NCI-H526 (cell line): ENCODE data around the gene NHSL2.
"Not testable (repeated sequence)": the region's sequence is repeated elsewhere in the genome, so short reads cannot be mapped to it uniquely, and the experiment has no call there.

Experiments used
- DNase-seq, 2 experiments: peaks; one replicate each; lab custom pipeline; 2025; lab: John Stamatoyannopoulos, UW

The NHSL2 gene

DNA sequence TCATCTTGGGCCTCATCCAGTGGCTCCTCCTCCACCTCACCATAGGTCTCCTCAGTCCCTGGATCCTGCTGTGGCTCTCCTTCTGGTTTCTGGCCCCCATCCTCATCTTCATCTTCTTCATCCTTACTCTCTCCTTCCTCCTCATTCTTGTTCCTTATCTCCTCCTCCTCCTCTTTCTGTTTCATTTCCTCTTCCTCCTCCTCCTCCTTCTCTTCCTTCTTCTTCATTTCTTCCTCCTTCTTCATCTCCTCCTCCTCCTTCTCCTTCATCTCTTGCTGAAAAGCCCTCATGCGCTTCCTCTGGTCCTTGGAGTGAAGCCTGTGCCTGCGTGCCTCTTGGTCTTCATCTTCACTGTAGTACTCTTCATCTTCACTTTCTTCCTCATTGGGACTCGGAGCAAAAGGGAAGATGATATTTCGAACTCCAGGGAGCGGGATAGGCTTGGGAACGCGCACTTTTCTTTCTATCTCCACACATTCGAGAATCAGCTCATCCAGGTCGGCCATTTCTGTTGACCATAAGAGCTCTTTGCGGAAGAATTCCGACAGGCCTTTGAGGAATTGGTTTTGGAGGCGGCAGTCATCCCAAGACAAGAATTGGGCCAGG lies 219.6 kb downstream of the NHSL2 start:
- no peak for DNase-seq

- DNase-seq = no peak
Measured at GRCh38 chrX:72130762-72131250, 220.2 kb downstream of the NHSL2 start.

DNA sequence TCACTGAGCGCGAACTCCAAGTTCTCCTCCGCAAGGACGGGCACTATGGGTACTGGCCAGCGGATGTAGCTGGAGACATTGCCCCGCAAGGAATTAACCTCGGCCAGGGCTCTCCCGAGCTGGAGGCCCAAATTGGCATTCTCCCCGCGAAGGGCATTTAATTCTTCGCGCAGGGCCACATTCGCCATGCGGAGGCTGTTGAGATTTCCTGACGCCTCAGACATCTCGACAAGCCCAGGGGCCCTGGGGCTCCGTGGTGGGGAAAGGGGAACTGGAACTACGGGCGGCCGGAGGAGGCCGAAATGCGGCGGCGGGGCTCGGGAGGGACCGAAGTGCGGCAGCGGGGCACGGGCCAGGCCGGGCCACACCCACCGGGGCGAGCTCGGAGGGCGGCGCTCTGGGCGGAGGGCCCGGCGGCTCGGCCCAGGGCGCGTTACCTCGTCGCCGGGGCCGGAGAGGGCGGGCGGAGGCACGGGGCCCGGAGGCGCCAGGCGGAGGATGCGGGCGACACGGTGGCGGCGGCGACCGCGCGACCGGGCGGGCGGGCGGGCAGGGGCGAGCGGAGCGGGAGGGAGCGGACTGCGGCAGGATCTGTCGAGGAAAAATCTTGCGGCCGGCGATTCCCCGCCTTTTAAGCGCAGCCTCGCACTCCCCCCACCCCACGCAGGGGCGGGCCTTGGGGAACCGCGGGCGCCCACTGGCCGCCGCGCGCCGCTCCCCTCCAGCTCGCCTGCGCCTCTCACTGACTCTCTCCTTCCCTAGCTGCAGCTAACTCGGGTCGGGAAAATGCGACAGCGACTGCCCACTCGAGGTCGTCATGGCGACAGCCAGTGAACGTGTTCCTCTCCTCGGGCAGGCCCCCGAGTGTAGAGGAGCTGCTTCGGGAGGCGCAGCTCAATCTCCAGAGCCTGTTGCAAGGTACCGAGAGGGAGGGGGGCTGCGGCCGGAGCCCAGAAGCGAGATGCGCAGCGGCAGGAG lies 221.0 kb downstream of the NHSL2 start, which contains the start of gene RTL5:
RTL5 (minus strand) TSS at position 599 of the 978 bp plus-strand sequence.
- peak; percentile 80 to 85 for DNase-seq

GRCh38 chrX:72132456-72132855 lies 221.8 kb downstream of the NHSL2 start:
- no peak for DNase-seq

DNA sequence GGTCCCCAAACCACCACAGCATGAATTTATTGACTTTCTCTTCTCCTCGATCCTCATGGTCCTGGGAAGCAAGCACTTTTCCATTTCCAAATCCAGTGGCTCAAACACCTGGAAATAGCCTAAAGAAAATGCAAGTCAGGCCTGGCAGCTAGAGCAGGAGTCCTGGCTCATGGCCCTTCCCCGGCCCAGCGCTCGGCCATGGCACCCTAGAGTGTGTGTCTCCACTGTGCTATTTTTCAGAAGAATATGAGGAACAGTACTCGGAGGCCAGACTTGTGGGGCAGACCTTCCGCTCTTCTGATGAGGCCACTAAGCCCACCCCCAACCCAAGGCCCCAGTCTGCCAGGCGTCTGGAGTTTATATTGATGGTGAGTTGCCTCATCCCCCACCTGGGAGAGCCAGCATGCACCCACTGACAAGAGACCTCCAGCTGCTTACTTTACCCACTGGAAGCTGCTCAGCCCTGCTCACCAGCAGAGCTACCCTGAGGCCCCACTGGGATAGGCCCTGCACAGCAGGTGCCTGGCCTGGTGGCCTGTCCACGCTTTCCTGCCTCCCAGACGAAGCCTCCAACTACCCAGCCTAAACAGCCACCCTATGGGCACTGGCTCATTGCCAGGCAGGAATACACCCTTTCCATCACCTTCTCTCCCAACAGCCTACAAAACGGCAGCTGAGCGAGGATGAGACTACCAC lies 223.4 kb downstream of the NHSL2 start:
- DNase-seq = no peak

DNA sequence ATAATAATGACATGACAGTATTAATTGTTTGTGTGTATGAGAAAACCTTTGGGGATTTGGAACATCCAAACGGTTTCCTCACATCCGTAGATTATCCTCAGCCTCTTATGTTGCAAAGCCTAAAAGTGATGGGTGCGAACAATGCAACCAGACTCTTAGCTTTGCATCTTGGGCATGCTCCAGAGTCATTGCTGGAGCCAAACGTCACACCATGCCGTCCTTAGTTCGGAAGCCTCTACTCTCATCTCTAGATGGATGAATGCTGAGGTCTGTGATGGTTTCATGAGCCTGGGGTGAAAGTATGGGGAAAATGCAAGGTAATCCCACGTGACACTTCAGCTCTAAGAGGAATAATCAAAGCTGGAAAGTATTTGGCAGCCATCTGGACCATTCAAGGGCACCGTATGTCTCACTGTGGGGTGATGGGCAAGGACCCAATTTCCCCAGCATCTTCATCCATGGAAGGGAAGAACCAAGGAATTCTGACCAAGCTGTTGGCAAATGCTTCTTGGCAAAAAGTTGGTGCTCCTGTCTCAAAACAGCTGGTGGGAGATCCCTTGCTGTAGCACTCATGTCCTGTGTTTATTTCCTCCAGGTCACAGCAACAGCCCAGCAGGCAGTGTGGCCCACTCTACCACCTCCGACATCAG lies 227.3 kb downstream of the NHSL2 start:
- DNase-seq = no peak

- no peak for DNase-seq
Measured at GRCh38 chrX:72139538-72139937, 228.9 kb downstream of the NHSL2 start.

DNA sequence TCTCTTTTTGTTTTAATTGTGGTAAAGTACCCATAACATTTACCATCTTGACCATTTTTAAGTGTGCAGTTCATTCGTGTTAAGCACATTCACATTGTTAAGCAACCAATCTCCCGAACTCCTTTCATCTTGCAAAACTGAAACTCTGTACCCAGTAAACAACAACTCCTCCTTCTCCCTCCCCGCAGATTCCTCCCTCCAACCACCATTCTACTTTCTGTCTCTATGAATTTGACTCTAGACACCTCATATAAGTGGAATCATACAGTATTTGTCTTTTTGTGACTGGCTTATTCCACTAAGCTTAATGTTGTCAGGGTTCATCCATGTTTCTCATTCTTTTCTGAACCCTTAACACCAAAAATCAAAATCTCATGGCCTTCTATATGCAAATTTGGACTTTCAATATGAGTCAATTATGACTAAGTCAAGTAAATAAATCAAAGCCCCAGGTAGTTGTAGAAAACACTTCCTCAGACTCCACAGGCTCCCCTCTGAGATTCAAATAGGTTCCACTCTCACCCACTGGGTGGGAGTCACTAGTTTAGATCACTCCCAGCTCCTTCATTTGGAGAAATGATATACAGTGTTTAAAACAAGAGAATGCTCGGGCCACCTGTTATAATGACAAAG lies 230.8 kb downstream of the NHSL2 start:
- no peak for DNase-seq

DNA sequence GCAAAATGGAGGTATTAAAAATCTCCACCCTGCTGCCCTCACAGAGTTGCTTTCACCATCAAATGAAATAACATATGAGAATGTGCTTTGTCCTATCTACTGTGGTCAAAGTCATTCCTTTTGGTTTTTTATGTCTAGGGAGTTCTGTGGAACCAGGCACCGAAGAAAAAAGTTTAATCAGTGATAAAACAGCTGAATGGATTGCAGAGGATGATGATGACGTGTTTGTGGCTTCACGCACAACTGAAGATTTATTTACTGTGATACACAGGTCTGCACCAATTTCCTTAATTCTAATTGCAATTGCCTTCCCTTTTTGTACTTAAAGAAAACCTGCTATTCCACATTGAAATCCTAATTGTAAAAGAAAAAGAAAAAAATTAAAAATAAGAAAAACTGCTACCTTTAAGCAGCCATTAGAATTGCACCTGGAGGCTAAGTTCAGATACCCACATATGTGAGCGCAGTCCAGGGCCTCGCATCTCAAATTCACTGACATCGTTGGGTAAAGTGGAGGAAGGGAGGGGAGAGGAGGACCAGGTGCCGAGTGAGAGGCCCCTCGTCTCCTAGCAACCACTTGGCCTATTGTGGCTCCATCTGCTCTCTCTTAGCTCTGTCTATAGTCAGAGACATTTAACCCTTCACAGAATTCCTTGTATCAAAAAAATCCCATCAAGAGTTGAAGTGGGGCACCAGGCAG lies 231.6 kb downstream of the NHSL2 start:
- DNase-seq = peak; percentile 68 to 84

DNA sequence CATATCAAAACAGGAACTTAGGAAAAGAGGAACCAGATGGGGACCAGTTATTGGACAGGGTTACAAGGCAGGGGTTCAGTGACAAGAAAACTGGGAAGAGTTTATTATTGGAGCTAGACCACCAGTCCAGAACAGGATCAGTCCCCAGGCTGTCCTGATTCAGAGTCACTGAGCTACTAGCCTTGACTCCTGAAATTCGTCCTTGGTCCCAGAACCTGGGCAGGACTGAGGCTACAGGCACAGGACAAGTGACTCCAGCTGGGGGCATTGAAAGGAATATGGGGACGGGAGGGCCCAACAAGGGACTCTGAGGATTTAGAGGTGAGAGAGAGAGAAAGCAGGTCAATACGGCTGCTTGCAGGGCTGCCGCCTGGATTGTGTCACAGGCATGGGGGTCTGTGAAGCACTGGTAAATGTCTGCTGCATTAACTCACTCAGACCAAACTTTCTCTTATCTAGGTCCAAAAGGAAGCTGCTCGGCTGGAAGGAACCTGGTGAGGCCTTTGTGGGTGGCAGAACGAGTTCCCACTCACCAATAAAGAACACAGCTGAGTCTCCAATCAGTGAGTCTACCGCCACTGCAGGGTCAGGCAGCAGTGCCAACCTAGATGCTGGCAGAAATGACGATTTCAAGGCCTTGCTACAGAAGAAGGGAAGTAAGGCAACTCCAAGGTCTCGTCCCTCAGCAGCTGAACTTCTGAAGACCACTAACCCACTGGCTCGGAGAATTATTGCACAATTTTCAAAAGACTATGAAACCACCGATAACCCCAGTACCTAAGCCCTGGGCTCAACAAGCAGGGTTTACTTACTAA lies 232.4 kb downstream of the NHSL2 start:
- DNase-seq = no peak

DNA sequence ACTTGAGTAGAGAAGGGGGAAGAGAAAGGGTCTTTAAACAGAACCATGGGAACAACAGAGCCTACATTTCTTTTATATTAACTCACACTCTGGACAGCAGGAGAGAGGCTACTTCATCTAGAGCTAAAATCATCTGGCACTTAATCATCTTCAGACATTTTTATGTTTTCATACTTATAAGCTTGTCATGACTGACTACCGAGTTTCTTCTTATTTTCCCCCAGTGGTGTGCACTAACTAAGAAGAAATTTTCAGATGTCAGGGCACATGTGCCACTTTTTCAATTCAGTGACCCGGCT lies 232.9 kb downstream of the NHSL2 start:
- DNase-seq = no peak

GRCh38 chrX:72145181-72145580 lies 234.5 kb downstream of the NHSL2 start:
- no peak for DNase-seq

DNA sequence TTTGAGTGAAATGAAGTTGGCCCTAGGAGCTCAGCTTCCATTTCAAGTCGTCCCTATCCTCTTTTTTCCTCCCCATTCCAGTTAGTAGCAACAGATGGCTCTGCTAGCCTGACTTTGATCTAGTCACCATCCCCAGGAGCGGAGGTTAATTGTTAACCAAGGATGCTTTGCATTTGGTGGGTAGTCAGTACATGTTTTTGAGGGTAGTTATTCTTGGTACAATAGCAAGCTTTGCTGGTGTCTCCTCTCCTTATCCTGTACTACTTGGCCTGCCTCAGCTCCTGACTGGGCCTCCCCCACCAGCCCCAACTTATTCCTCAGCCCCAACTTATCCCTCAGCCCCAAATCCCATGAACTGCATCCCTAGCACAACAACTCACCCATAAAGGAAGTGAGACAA lies 235.9 kb downstream of the NHSL2 start:
- DNase-seq = peak; percentile 34 to 64

DNA sequence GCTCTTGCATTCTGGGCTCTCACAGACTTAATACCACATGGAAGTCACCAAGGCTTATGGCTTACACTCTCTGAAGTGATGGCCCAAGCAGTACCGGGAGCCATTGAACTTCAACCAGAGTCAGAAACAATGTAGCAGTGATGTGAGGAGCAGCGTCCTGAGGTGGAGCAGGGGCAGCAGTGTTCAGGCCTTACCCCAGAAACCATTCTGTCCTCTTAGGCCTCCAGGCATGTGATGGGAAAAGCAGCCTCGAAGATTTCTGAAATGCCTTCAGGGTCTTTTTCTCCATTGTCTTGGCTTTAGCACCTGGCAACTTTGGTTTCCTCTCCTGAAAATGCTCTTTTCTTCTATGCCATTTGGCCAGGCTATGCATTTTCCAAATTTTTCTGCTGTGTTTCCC lies 248.1 kb downstream of the NHSL2 start:
- DNase-seq = no peak

GRCh38 chrX:72159769-72160168 lies 249.1 kb downstream of the NHSL2 start:
- DNase-seq = no peak

GRCh38 chrX:72165551-72165950 lies 254.9 kb downstream of the NHSL2 start:
- no peak for DNase-seq

DNA sequence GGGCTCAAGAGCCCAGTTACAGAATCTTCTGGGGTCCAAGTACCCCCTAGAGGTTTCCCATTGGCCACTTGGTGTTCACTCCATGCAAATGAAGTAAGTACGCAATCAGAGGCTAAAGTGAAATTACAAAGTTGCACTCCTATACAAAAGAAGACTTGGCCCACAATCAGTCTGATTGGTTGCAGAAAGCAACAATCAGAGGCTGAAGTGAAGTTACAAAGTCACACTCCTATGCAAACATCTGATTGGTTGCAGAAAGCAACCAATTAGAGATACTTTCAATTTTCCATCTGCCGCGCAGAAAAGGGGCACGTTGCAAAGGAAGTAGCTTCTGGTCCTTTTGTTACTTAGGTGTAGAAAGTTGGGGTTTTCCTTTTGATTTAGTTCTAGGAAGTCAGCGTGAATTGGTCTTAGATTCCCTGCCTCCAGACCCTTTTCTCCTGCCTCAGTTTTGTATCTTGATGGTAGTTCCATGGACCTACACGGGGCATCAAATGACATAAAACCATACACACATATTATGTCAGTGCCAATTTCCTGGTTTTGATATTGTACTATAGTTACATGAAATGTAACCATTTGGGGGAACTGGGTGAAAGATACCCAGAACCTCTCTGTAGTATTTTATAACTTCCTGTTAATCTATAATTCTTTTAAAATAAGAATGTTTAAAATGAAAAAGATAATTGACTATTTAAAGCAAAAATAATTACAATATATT lies 258.5 kb downstream of the NHSL2 start:
- no peak for DNase-seq

- DNase-seq = not testable (repeated sequence)
Measured at GRCh38 chrX:72176289-72176688, 265.6 kb downstream of the NHSL2 start.

DNA sequence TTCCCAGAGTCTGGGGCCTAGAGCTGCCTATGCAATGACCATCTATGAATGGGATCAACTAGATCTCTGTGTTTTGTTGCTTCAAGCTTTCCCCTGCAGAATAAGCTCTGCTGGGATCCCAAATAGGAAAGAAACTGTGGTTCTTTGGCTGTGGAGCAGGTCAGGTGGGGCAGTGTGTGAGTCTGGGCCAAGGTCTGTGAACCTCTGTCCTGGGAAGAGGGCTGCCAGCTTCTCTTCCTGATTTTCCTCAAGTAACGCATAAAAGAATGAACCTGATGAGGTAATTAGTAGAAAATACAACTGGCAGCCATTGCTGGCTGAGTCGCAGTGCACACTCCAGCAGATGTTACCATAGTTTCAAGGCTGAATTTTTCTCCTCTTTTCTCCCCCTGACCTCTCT lies 266.3 kb downstream of the NHSL2 start:
- no peak for DNase-seq
